Osteoblast (primary cell): ENCODE measurements around the gene HMGXB3. TPM values are rescaled to one million over a fixed set of nuclear protein-coding genes. Genes with fewer than 3 reads are reported as not detected.
A peak's percentile ranks its signal among the peaks of the same experiment; 100 is the strongest.

Experiments used
- DNase-seq: peaks from one replicate; pipeline ENCODE4 v3.0.0; 2011; ENCODE audit warnings: low spot score, mixed read lengths; ENCODE audit not compliant: insufficient read length; ENCODE audit errors: missing footprints
- H2AFZ ChIP-seq: 2 replicates; pipeline ENCODE4 v1.6.0; 2011; ENCODE audit warnings: mild to moderate bottlenecking, low read length
- H3K27ac ChIP-seq: 2 replicates; pipeline ENCODE4 v1.5.1; 2011; ENCODE audit warnings: mild to moderate bottlenecking, low read depth, low read length, moderate library complexity
- H3K27me3 ChIP-seq: 2 replicates; pipeline ENCODE4 v1.6.0; 2012; ENCODE audit warnings: mild to moderate bottlenecking, control low read depth, inconsistent platforms, low read length, moderate library complexity; ENCODE audit not compliant: insufficient read depth
- H3K36me3 ChIP-seq: 2 replicates; pipeline ENCODE4 v1.5.1; 2011; ENCODE audit warnings: mild to moderate bottlenecking, low read length, control low read depth, moderate library complexity; ENCODE audit not compliant: insufficient read depth
- H3K4me1 ChIP-seq: 2 replicates; pipeline ENCODE4 v1.5.1; 2011; ENCODE audit warnings: mild to moderate bottlenecking, low read length, control low read depth, moderate library complexity; ENCODE audit not compliant: insufficient read depth
- H3K4me2 ChIP-seq: 2 replicates; pipeline ENCODE4 v1.6.0; 2011; ENCODE audit warnings: mild to moderate bottlenecking, low read length; ENCODE audit not compliant: insufficient read depth
- H3K4me3 ChIP-seq: fragments of 200-600 bp; sonication (generic); 3 replicates; pipeline ENCODE4 v1.5.1; 2012; ENCODE audit warnings: mild to moderate bottlenecking, low read length, inconsistent platforms; ENCODE audit not compliant: insufficient read depth
- H3K79me2 ChIP-seq: 2 replicates; pipeline ENCODE4 v1.6.0; 2012; ENCODE audit warnings: mild to moderate bottlenecking, low read length, control low read depth, inconsistent platforms; ENCODE audit not compliant: insufficient read depth
- H3K9me3 ChIP-seq: 2 replicates; pipeline ENCODE4 v1.5.1; 2011; ENCODE audit warnings: low read depth, low read length, control low read depth
- H4K20me1 ChIP-seq: 2 replicates; pipeline ENCODE4 v1.6.0; 2012; ENCODE audit warnings: mild to moderate bottlenecking, low read length, control low read depth; ENCODE audit not compliant: insufficient read depth
- total RNA-seq: library from RNA; depleted of rRNA; stranded (reverse); fragments of >200 nt; gene quantifications from 2 replicates; pipeline ENCODE4 v1.2.3, GENCODE V29; 2012
- TF ChIP-seq, protein P1 (sequence below): IDR thresholded peaks from 2 replicates; pipeline ENCODE4 v1.5.1; 2011; ENCODE audit warnings: mild to moderate bottlenecking, low read depth, low read length, moderate library complexity; ENCODE audit errors: extremely low read depth

Gene HMGXB3
- total RNA-seq, 1 donor: 54.3 TPM

- H3K27me3 ChIP-seq: no peaks in the 10 kb centered on the region
- TF ChIP-seq, protein P1, sequence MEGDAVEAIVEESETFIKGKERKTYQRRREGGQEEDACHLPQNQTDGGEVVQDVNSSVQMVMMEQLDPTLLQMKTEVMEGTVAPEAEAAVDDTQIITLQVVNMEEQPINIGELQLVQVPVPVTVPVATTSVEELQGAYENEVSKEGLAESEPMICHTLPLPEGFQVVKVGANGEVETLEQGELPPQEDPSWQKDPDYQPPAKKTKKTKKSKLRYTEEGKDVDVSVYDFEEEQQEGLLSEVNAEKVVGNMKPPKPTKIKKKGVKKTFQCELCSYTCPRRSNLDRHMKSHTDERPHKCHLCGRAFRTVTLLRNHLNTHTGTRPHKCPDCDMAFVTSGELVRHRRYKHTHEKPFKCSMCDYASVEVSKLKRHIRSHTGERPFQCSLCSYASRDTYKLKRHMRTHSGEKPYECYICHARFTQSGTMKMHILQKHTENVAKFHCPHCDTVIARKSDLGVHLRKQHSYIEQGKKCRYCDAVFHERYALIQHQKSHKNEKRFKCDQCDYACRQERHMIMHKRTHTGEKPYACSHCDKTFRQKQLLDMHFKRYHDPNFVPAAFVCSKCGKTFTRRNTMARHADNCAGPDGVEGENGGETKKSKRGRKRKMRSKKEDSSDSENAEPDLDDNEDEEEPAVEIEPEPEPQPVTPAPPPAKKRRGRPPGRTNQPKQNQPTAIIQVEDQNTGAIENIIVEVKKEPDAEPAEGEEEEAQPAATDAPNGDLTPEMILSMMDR: no peak
- H3K4me3 ChIP-seq: peak overlapping the region; percentile 89
- peaks cover 18% of the 10 kb centered on the region for H4K20me1 ChIP-seq
- H3K36me3 ChIP-seq: peaks cover 20% of the 10 kb centered on the region
- H3K79me2 ChIP-seq: peaks cover 79% of the 10 kb centered on the region
- peak overlapping the region; percentile 91 for H3K27ac ChIP-seq
- peaks cover 28% of the 10 kb centered on the region for H3K4me1 ChIP-seq
- no peaks in the 10 kb centered on the region for H3K9me3 ChIP-seq
- H2AFZ ChIP-seq: peak overlapping the region; percentile 87
- DNase-seq: peak; percentile 79
- peak overlapping the region; percentile 99 for H3K4me2 ChIP-seq
Observed at GRCh38 chr5:150000990-150001659, 586 bp downstream of the HMGXB3 start.

DNA sequence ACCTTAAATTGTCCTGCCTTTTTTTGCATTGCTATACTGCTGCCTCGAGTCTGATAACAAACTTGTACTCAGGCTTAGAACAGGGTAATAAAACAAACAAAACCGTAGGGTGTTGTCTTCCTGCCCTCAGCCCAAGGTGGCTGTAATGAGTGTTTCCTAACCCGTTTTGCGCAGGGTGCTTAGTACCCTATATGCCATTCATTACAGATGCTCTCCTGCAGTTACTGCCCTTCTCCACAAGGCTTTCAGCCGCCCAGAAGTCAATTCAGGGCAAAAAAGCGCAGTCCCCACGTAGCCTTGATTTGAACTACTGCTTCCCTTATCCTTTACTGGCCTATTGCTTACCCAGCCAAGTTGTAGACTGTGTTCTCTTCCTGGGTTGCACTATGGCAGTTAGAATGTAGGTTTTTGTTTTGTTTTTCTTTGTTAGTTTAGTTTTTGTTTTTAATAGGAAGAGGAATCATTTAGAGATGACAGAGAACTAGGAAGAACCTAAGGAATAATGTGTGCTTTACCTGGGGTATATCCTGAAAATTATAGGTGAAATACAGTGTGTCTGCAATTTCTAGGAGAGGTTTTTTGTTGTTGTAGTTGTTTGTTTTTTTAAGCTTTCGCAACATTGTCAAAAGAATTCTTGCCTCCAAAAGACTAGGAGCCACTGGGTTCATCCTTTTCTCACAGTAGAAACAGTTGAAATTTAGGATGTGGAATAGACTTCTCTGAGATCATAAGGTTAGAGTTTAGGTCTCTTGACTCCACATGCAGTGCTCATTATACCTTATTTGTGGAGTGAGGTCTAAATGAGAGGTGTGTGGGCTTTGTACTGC lies 1.3 kb downstream of the HMGXB3 start:
- Histone ChIP-seq H3K36me3 (peaks cover 24% of the 10 kb centered on the region), H4K20me1 (peaks cover 21% of the 10 kb centered on the region), H3K4me1 (peaks cover 28% of the 10 kb centered on the region), H3K4me2 (peak overlapping the region; percentile 99), H3K9me3 (no peaks in the 10 kb centered on the region), H3K79me2 (peaks cover 86% of the 10 kb centered on the region), H3K4me3 (peak overlapping the region; percentile 89), H3K27me3 (no peaks in the 10 kb centered on the region), H2AFZ (no peak overlapping the region), H3K27ac (peak overlapping the region; percentile 91)
- TF ChIP-seq, protein P1: peak; percentile 66
- DNase-seq: peak; percentile 82

- TF ChIP-seq, protein P1: no peak
- no peak overlapping the region for H3K4me3 ChIP-seq
- no peak overlapping the region for H2AFZ ChIP-seq
- H3K27me3 ChIP-seq: no peaks in the 10 kb centered on the region
- no peak for DNase-seq
- H3K27ac ChIP-seq: no peak overlapping the region
- H3K4me2 ChIP-seq: no peak overlapping the region
- peaks cover 59% of the 10 kb centered on the region for H3K36me3 ChIP-seq
- H4K20me1 ChIP-seq: peaks cover 35% of the 10 kb centered on the region
- H3K9me3 ChIP-seq: no peaks in the 10 kb centered on the region
- peaks cover 99% of the 10 kb centered on the region for H3K79me2 ChIP-seq
- H3K4me1 ChIP-seq: peaks cover 27% of the 10 kb centered on the region
Observed at GRCh38 chr5:150006318-150006717, 5.8 kb downstream of the HMGXB3 start.

GRCh38 chr5:150007050-150007449 lies 6.5 kb downstream of the HMGXB3 start:
- H3K4me1 ChIP-seq: peaks cover 21% of the 10 kb centered on the region
- no peaks in the 10 kb centered on the region for H3K9me3 ChIP-seq
- H3K79me2 ChIP-seq: peaks cover 97% of the 10 kb centered on the region
- H3K36me3 ChIP-seq: peaks cover 64% of the 10 kb centered on the region
- no peak overlapping the region for H3K27ac ChIP-seq
- no peaks in the 10 kb centered on the region for H3K27me3 ChIP-seq
- peaks cover 34% of the 10 kb centered on the region for H4K20me1 ChIP-seq
- DNase-seq: no peak
- no peak overlapping the region for H3K4me2 ChIP-seq
- H2AFZ ChIP-seq: no peak overlapping the region
- TF ChIP-seq, protein P1: no peak
- no peak overlapping the region for H3K4me3 ChIP-seq
